HL-60 (cell line): ENCODE data around the gene ZC3H7A.
A peak's percentile ranks its signal among the peaks of the same experiment; 100 is the strongest.

Experiments used
- DNase-seq, 2 experiments: peaks; one replicate each; pipeline ENCODE4 v3.0.0-alpha.2; 2010 to 2020; ENCODE audit warnings: low read depth in 1 of 2, low spot score in 1 of 2
- H3K27ac ChIP-seq: fragments of 250-450 bp; sonication (Bioruptor Pico); replicated peaks from 2 replicates; pipeline ENCODE4 v1.5.1; 2020; ENCODE audit warnings: mild to moderate bottlenecking, moderate library complexity
- H3K27me3 ChIP-seq: fragments of 250-450 bp; sonication (Bioruptor Pico); 2 replicates; pipeline ENCODE4 v1.5.1; 2021; ENCODE audit warnings: mild to moderate bottlenecking, moderate library complexity; ENCODE audit not compliant: insufficient read depth, poor library complexity, severe bottlenecking
- H3K4me3 ChIP-seq: replicated peaks from 2 replicates; pipeline ENCODE4 v1.5.1; 2011; ENCODE audit warnings: mild to moderate bottlenecking, control low read depth, low read length; ENCODE audit not compliant: insufficient read depth
- CTCF ChIP-seq: IDR thresholded peaks from one replicate; pipeline ENCODE4 v1.5.1; 2011; ENCODE audit warnings: low read length, control low read depth, inconsistent platforms; ENCODE audit not compliant: insufficient read depth
- GABPA ChIP-seq: IDR thresholded peaks from 2 replicates; pipeline ENCODE4 v1.6.1; 2012; ENCODE audit warnings: low read depth
- POLR2AphosphoS5 ChIP-seq: IDR thresholded peaks from 2 replicates; pipeline ENCODE4 v1.6.1; 2012; ENCODE audit warnings: low read depth
- SPI1 ChIP-seq: IDR thresholded peaks from 2 replicates; pipeline ENCODE4 v1.6.1; 2012; ENCODE audit warnings: low read depth, mild to moderate bottlenecking, borderline replicate concordance
- TF ChIP-seq, protein P1 (sequence below): IDR thresholded peaks from 2 replicates; pipeline ENCODE4 v1.6.1; 2012; ENCODE audit warnings: low read depth; ENCODE audit not compliant: insufficient replicate concordance

The ZC3H7A gene

DNA sequence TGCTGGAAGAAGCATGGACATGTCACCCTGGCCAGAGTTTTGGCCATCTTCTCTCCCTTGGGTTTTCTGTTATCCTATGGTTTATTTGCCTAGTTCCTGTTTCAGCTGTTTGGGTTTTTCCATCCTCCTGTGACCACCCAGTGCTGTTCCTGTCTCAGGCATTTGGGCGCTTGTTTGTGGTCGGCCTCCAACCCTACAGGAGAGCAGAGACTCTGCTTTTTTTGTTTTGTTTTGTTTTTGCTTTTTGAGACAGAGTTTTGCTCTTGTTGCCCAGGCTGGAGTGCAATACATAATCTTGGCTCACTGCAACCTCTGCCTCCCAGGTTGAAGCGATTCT lies 3.3 kb upstream of the ZC3H7A start:
- peak overlapping the region; percentile 54 for H3K27ac ChIP-seq
- no peak overlapping the region for H3K4me3 ChIP-seq
- H3K27me3 ChIP-seq, result no peaks in the 10 kb centered on the region
- no peak for TF ChIP-seq GABPA
- 0 out of 2 replicates have a peak, but pooled peaks have one; percentile 28 for TF ChIP-seq SPI1
- DNase-seq, result peak in 1 of 2 experiments; percentile 58

GRCh38 chr16:11799509-11800381 lies 2.7 kb upstream of the ZC3H7A start:
- DNase-seq, result peak in 1 of 2 experiments; percentile 57
- Histone ChIP-seq H3K27me3 (no peaks in the 10 kb centered on the region), H3K4me3 (no peak overlapping the region), H3K27ac (peak overlapping the region; percentile 54)
- no peak for TF ChIP-seq GABPA
- no peak; the same call in 1 of the 2 replicates for TF ChIP-seq SPI1
- TF ChIP-seq, protein P1, sequence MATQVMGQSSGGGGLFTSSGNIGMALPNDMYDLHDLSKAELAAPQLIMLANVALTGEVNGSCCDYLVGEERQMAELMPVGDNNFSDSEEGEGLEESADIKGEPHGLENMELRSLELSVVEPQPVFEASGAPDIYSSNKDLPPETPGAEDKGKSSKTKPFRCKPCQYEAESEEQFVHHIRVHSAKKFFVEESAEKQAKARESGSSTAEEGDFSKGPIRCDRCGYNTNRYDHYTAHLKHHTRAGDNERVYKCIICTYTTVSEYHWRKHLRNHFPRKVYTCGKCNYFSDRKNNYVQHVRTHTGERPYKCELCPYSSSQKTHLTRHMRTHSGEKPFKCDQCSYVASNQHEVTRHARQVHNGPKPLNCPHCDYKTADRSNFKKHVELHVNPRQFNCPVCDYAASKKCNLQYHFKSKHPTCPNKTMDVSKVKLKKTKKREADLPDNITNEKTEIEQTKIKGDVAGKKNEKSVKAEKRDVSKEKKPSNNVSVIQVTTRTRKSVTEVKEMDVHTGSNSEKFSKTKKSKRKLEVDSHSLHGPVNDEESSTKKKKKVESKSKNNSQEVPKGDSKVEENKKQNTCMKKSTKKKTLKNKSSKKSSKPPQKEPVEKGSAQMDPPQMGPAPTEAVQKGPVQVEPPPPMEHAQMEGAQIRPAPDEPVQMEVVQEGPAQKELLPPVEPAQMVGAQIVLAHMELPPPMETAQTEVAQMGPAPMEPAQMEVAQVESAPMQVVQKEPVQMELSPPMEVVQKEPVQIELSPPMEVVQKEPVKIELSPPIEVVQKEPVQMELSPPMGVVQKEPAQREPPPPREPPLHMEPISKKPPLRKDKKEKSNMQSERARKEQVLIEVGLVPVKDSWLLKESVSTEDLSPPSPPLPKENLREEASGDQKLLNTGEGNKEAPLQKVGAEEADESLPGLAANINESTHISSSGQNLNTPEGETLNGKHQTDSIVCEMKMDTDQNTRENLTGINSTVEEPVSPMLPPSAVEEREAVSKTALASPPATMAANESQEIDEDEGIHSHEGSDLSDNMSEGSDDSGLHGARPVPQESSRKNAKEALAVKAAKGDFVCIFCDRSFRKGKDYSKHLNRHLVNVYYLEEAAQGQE, result no peak
- TF ChIP-seq POLR2AphosphoS5, result no peak
- TF ChIP-seq CTCF, result no peak

- no peak for TF ChIP-seq SPI1
- TF ChIP-seq, protein P1, result no peak
- TF ChIP-seq POLR2AphosphoS5, result no peak
- TF ChIP-seq CTCF, result no peak
- no peak for TF ChIP-seq GABPA
- Histone ChIP-seq H3K27ac (no peak overlapping the region), H3K4me3 (no peak overlapping the region; the same call in 1 of the 2 replicates), H3K27me3 (no peaks in the 10 kb centered on the region)
- DNase-seq, result no peak
These were observed 1.9 kb upstream of the ZC3H7A start for GRCh38 chr16:11799017-11799381.

GRCh38 chr16:11797957-11798299 lies 870 bp upstream of the ZC3H7A start:
- no peaks in the 10 kb centered on the region for H3K27me3 ChIP-seq
- TF ChIP-seq POLR2AphosphoS5 (no peak), GABPA (no peak), SPI1 (no peak), CTCF (no peak)
- TF ChIP-seq, protein P1, result no peak
- peak overlapping the region; percentile 73 for H3K4me3 ChIP-seq
- peak in 1 of 2 experiments; percentile 23 for DNase-seq
- peak overlapping the region; percentile 74 for H3K27ac ChIP-seq
